ENCODE data around the gene CAV2.

The CAV2 gene

DNA sequence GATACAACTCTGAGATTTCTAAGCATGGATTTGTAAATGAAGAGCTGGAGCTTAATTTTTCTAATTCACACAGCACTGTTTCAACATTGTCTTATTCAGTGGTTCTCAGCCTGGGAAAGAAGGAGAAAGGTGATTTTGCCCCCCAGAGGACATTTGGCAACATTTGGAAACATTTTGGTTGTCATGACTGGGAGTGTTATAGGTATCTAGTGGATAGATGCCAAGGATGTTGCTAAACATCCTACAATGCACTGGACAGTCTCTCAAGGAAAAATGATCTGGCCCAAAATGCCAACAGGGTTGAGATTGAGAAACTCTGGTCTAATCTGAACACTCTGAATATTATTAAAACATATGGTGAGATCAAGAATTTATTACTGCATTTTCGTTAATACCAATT, 3.8 kb upstream of the CAV2 start:
- no peak for DNase-seq (ENCODE audit: low read depth in 2 of 2)

DNA sequence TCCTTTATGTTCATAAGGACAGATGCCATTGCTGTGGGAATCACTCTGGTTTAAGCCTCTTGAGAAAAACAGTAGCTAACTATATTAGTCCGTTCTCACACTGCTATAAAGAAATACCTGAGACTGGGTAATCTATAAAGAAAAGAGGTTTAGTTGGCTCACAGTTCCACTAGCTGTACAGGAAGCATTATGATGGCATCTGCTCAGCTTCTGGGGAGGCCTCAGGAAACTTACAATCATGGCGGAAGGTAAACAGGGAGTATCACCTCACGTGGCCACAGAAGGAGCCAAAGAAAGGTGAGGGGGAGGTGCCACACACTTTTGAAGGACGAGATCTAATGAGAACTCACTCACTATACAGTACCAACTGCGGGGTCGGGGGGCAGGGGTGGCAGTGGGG, 2.9 kb upstream of the CAV2 start:
- no peak for DNase-seq (ENCODE audit: low read depth in 2 of 2)

DNA sequence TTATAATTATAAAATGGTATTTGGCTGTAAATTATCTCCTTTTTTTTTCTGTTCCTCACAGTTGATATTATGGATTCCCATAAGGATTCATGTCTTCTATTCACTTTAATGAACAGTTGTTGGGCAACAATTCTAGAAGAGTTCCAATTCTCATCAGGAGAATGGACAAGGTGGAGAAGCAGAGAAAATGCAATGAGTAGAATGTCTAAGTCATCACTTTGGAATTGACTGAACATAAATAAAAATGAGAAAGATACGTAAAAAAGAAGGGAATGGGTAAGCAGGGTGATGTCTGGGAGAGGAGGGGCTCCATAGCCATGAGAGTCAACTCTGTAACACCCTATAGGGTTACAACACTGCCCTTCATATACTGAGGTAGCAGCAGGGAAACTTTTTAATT, 1.8 kb upstream of the CAV2 start:
- DNase-seq (ENCODE audit: low read depth in 2 of 2): no peak

DNA sequence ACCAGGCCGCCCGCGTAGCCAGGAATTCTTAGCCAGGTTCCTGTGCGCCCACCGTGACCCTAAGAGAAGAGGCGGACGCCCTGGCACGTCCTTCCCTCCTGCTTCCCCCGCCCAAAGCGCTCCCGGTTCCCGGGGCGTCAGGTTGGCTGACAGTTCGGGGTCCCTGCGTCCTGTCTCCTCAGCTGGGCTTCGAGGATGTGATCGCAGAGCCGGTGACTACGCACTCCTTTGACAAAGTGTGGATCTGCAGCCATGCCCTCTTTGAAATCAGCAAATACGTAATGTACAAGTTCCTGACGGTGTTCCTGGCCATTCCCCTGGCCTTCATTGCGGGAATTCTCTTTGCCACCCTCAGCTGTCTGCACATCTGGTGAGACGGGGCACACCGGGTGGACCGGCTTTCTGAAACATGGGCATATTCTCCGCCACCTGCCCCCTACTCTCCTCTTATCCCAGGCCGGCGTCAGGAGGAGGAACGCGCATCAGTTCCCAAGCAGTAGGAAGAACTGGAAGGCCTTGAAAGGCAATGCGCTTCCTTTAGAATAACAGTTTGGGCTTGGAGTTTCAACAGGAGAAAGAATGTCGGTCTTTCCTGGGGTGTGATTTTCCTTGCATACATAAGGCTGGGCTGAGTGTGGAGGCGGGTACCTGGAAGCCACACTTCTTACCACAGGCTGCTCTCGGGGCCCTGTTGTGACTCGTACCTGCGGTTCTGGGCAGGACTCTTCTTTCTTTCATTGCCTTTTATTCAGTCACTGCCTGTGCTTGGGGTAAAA, 728 bp downstream of the CAV2 start:
- DNase-seq (ENCODE audit: low read depth in 2 of 2): no peak

DNA sequence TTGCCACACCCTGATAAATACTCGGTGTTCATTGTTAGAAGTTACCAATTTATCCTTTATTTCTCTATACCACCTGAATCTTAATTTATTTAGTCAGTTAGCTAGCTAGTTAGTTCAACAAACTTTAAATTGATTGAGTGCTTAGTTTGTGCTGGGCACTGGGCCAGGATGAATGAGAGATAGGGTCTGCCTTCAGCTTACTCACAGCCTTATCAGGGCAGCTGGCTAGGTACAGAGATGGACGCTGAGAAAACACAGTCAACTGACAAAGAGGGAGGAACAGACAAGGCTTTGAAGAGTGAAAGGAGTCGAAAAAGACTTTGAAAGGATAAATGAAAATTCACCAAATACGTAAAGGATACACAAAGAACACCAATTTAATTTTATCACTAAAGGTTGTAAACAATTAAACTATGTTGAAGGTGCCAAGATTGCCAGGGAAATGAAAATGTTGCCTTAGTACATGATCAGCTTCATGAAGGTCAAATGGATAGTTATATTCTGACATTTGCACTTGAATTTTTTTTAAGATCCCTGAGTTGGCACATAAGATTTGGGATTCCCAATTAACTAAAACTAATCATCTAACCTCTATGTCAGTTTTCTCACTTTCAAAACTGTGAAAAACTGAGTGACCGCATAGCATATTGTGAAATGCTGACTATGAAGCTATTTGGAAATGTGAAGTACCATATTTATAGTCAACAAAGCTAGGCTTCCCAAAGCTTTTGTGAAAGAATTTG, 2.1 kb downstream of the CAV2 start:
- DNase-seq (ENCODE audit: low read depth in 2 of 2): no peak

DNA sequence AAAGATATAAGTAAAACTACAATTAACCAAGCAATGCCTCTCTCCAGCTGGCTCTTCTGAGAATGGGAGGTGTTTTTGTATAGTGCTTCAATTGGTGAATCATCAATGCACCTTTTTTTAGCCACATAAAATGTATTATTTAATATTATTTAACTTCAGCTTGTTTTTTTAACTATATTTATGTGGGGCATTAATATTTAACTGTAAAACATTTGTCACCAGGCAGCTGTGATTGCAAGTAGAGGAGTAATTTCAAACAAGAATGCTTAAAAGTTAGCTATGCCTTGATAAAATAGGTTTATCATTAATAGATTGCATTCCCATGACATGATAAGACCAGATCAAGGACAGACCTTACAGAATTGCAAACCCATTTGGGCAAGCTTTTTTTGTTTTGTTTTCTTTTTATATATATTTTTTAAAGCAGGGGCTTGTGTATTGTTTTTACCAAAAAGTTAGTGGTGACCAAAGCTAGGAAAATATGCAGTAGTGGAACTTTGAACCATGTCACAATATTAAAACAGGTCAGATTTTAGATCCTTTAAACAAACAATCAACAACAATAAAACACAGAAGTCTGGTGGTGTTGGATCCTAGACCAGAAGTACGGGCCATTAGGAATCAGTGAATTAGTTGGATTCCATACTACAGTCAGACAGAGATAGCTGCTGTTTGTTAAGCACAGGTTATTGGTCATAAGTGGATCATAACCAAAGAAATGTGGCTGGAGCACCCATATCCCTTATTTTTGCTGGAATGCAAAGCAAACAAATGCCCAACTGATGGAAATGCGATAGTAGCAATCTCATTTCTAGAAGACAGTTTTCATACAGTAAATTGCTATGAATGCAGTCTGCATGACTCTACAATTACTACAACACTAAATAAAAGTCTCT, 2.9 kb downstream of the CAV2 start:
- DNase-seq (ENCODE audit: low read depth in 2 of 2): no peak

DNA sequence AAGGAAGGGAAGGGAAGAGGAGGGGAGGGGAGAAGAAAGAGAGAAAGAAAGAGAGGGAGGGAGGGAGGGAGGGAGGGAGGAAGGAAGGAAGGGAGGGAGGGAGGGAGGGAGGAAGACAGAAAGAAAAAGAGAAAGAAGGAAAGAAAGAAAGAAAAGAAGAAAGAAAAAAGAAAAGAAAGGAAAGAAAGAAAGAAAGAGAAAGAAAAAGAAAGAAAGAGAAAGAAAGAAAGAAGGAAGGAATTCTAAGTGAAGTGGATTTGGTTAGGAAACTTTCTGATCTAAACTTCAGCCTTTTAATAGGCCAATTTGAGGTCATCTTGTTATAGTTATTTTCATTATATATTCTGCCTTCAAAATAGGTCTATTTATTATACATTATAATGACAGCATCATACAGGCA, 4.3 kb downstream of the CAV2 start:
- DNase-seq (ENCODE audit: low read depth in 2 of 2): no peak

DNA sequence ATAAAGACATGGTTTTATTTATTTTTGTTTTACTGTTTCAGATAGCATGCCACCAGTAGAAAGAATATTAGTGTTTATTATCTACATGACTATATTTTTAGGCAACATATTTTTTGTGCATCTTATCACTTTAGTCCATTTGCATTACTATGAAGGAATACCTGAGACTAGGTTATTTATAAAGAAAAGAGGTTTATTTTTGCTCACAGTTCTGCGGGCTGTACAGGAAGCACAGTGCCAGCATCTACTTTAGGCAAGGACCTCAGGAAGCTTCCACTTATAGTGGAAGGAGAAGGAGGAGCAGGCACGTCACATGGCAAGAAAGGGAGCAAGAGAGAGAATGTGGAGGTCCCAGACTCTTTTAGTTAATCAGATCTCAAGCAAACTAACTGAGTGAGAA, 5.7 kb downstream of the CAV2 start:
- DNase-seq (ENCODE audit: low read depth in 2 of 2): no peak

DNA sequence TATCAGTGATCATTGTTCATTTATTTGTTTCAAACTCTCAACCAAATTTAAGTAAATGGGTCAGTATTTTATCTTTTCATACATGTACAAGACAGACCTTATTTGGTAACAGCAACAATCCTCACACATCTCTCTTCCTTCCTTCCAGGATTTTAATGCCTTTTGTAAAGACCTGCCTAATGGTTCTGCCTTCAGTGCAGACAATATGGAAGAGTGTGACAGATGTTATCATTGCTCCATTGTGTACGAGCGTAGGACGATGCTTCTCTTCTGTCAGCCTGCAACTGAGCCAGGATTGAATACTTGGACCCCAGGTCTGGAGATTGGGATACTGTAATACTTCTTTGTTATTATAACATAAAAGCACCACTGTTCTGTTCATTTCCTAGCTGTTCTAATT, 6.3 kb downstream of the CAV2 start:
- no peak for DNase-seq (ENCODE audit: low read depth in 2 of 2)

DNA sequence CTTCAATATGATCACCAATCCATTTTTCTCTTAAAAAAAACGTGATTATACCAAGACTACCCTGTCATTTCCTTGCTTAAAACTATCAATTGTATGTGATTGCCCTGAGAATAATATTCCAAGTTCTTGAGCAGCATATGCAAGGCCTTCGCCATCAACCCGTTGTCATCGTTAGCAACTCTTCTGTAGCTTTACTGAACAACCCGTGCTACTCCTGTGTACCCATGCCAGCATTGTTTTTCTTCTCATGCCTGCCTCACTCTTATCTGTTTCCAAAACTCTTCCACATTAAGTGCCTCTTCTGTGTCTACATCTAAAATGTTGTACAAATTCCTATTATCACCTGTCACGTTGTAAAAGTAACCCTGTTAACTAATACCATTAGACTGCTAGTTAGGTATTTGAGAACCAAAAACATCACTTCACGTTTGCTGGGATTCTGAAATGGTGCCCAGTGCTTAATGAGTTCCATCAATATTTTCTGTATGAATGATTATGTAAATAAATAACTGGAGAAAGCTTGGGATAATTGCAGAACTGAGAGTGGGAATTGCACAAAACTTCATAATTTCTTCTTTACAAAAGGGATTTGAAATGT, 10.5 kb downstream of the CAV2 start:
- no peak for DNase-seq (ENCODE audit: low read depth in 2 of 2)

DNA sequence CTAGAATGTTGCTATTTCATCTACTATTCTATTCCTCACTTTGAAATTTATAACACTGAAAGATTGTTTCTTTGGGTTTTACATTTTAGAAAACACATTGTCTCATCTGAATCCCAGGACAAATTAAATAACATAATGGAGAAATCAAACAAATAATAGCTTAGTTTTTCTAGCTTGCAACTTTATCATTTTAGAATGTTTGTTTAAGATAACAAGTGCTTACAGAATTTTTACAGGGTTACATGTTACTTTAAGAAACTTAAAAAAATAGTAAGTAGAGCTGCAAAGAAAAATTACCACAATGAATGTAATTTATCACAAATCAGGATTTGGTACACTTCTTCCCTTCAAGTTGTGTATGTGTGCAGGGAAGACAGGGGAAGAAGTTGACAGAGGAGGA, 11.3 kb downstream of the CAV2 start:
- DNase-seq (ENCODE audit: low read depth in 2 of 2): no peak

DNA sequence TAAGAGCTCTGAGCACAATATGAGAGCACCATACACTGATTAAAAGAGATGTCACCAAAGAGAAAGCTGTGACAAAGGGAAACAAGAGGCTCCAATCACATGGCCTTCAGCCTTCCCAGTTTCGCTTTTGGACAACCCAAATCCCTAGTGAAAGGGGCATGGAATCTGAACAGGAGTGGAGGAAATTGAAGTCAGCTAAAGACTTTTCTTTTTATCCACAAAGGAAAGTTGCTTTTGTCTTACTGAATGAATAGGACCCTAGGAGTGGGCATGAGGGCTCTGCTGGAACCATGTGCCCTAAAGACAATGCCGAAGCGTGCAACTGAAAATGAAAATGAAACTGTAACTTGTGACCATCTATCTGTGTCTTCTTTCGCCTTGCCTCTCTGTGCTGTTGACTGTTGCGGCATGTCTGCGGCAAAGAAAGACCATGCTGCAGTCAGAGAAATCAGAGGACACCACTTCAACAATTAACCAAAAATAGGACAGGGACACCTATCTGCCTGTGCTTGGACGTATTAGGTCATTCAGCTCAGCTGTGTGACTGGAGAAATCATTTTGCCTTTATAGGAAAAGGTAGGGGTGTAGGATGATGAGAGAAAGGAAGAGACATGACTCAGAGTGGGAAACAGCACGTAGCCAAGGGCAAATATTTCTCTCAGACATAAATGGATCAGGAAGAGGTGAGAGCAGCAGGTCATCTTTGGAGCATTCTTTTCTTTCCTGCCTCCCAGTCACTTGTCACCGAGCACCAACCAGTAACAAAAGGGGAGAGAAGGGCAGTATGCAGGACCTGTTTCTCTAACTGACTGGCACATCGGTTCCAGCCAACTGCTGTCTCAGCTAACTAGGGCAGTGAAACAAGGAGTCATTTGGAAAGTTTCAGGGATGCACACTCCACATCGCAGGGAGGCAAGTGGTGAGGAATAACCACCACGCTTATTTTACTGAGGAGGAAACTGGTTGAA, 12.3 kb downstream of the CAV2 start:
- no peak for DNase-seq (ENCODE audit: low read depth in 2 of 2)

DNA sequence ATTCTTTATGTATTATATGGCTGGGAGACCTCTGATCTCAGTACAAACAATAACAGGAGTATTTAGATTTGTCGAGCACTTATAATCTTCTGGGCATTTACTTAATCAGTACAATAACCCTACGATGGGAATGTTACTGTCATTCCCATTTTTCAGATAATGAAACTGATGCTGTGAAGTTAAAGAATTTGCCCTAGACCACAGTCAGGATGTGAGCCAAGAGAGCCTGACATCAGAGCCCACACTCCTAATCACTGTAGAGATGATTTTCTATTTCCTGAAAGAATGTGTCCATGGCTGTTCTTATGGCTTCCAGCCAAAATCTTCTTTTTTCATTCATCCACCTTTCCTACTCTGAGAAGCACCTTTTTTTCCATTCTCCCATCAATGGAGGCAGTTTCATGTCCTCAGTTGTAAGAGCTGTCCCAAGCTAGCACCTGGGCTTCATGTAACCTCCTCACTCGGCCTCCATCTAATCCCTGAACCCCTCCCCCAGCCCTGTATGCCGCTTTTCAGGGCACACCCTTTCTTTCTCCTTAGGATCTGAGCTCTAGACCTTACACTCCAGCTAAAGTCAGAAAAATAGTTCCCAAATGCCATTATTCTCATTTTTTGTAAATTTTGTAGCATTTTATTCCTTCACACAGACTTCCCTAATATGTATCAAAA, 13.1 kb downstream of the CAV2 start:
- DNase-seq (ENCODE audit: low read depth in 2 of 2): no peak

DNA sequence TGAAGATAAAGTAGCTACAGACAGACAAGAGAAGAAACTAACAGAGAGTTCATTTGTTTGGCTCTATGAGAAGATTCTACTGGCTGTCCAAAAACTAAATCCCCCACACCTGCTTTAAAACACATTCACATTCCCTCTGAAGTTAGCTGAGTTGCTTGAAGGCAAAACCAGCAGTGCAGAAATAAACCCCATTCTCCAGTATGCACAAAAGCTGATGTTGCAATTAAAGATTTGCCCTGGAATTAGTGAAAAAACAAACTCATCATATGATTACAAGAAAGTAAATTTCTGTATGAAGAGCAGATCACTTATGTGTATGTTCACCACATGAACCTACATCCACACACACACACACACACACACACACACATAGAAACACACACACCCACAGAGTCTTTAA, 16.0 kb downstream of the CAV2 start:
- no peak for DNase-seq (ENCODE audit: low read depth in 2 of 2)

DNA sequence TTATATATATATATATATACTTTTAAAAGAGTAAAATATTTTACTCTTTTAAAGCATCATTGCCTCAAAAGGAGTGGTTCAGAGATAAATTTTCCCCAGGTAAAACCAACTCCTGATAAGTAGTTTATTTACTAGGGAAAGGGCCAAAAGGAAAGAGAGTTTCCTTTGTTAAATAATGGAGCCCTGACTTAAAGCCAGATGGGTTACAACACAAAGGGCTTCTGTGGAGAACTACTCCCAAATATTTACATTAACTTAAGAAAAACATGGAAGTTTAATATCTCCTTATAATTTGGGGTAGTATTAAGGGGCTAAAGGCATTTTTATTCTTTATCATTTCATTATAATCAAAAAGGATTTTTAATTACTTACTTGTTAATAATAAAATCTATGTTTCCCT, 16.8 kb downstream of the CAV2 start:
- no peak for DNase-seq (ENCODE audit: low read depth in 2 of 2)

DNA sequence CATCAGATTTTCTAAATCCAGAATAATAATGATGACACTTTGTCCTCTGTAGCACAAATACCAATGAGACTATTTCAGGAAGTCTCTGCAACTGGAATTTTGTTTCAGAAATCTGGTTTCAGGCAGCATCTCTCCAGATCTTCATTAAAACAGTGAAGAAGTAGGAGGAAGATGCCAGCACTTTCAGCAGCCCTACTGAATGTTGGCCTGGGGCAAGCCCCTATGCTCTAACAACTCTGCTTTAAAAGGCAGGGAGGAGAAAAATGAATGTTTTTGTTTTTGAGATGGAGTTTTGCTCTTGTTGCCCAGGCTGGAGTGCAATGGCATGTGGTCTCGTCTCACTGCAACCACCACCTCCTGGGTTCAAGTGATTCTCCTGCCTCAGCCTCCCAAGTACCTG, 18.1 kb downstream of the CAV2 start:
- no peak for DNase-seq (ENCODE audit: low read depth in 2 of 2)

DNA sequence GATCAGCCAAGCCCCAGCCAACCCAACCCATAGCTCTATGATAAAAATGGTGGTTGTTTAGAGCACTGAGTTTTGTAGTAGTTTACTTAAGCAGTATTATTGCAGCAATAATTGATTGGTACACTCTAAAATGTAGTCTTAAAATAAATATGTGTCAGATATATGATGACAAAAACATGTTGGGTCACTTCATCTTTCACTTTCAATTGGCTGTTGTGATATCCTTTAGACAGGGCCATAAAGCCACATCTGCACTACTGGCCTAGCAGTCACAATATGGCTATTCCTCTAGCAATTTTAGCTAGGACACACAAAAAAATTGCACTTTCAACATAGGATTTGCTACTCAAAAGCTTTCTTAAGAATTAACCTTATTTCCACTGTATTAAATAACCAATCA, 19.4 kb downstream of the CAV2 start:
- DNase-seq (ENCODE audit: low read depth in 2 of 2): no peak

DNA sequence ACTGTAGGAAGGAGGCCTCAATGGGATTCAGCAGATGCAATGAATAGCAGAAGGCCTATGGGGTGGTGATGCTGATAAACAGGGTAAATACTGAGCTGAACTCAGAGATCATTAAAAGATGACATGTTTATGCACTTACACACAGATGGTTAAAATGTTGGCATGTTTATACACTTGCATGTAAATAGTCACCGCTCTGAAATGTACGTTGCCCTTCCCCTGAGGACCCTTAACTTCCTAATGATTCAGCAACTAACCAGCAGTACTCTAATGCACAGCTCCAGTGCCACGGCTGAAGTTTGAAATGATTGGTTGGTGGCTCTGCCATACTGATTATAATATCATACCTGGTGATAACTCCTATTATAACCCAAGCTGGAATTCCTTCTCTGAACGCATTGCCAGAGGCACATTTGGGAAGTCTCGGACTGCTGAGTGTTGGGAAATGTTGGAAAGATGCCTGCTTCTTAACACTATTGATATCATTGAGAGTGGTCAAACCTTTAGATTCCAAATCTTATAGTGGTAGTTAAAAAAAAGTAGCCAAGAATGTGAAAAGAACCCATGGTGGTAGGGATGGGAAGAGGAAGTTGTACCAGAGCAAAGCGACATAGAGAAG, 21.6 kb downstream of the CAV2 start:
- DNase-seq (ENCODE audit: low read depth in 2 of 2): no peak

DNA sequence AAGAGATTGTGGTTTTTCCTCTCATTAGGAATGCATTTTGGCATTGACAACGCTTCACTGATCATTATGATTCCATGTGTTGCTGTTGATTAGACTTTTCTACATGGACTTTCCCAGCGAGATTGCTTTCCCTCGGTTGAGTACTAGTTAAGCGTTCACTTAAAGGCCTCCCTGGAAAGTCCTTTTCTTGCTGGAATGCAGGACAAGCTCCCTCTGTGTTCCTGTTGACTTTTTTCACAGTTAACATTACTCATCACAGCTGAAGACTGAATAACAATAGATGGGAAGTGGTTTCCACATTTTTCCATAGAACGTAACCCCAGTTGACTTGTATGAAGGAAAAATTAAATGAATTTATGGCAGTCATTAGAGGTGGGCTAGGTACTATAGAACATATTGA, 22.7 kb downstream of the CAV2 start:
- DNase-seq (ENCODE audit: low read depth in 2 of 2): no peak

DNA sequence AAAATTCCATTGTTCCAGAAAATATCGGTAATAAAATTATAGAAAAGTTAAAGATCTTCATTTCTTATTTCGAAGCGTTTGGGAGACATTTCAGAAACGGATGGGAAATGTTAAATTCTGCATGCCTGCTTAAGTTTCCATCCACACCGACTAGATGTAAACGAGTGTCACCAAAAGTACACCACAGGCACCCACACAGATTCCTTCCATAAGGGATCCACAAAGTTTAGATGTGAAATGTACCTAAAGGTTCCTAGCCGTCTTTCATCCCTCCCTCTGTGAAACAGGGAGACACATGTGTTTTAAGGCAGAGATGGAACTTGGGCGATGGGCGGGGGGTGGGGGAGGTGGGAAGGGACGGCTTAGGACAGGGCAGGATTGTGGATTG, 24.7 kb downstream of the CAV2 start:
- no peak for DNase-seq (ENCODE audit: low read depth in 2 of 2)
